Spleen (tissue), 7 donors: ENCODE data around the gene NGLY1.

Experiments used
- CTCF ChIP-seq, 11 experiments: fragments of 200-600 bp in 7 of 11; fragments of 450-650 bp in 4 of 11; sonication (generic) in 4 of 11; IDR thresholded peaks in 8 of 11; conservative IDR thresholded peaks in 3 of 11; 1 replicate in 7 of 11; 2 replicates in 4 of 11; pipeline versions ENCODE4 v1.4.0 to v1.8.0; 2016 to 2021; ENCODE audit warnings: antibody characterized with exemption in 11 of 11, inconsistent platforms in 4 of 11, mild to moderate bottlenecking in 1 of 11
- POLR2AphosphoS5 ChIP-seq, 3 donors: sonication (generic); formaldehyde crosslinking; IDR thresholded peaks; one replicate each; pipeline ENCODE4 v1.5.1; 2017; ENCODE audit warnings: antibody characterized with exemption in 3 of 3
- donor health status: DM: no; HTN: no; CAD: no; lungs with moderate emphysema.
- donor health status: DM: no; HTN: no; CAD: no.
- donor health status: DM: no; HTN: no; CAD: no.

- TF ChIP-seq POLR2AphosphoS5 (IDR thresholded peaks at IDR 0.05) (no peak), CTCF (IDR thresholded peaks at IDR 0.05 in 8 of 11, conservative IDR thresholded peaks at IDR 0.05 in 3 of 11) (no peak)
Observed at GRCh38 chr3:25821746-25822573, 38.7 kb upstream of the NGLY1 start.
